Endodermal cell (in vitro differentiated cells): ENCODE results near the gene SUFU. TPM values are rescaled to one million over a fixed set of nuclear protein-coding genes. Genes with fewer than 3 reads are reported as not detected.

Experiments used
- DNase-seq: peaks from one replicate; pipeline ENCODE4 v3.0.0-alpha.2; 2017
- H3K27ac ChIP-seq: 2 replicates; pipeline ENCODE4 v1.5.1; 2013; ENCODE audit warnings: mild to moderate bottlenecking, low read depth, low read length, moderate library complexity
- H3K27me3 ChIP-seq: 2 replicates; pipeline ENCODE4 v1.6.1; 2013; ENCODE audit warnings: mild to moderate bottlenecking, low read length, moderate library complexity; ENCODE audit not compliant: insufficient read depth, control insufficient read depth, poor library complexity, severe bottlenecking
- H3K36me3 ChIP-seq: 2 replicates; pipeline ENCODE4 v1.7.0; 2013; ENCODE audit warnings: mild to moderate bottlenecking, low read length, moderate library complexity; ENCODE audit not compliant: control insufficient read depth, insufficient read depth
- H3K4me1 ChIP-seq: one replicate; pipeline ENCODE4 v1.7.0; 2013; ENCODE audit warnings: low read length; ENCODE audit not compliant: control insufficient read depth, insufficient read depth
- H3K4me3 ChIP-seq: 2 replicates; pipeline ENCODE4 v1.5.1; 2013; ENCODE audit warnings: mild to moderate bottlenecking, low read length, moderate library complexity
- H3K9ac ChIP-seq: 2 replicates; pipeline ENCODE4 v1.6.1; 2013; ENCODE audit warnings: mild to moderate bottlenecking, low read length, moderate library complexity; ENCODE audit not compliant: poor library complexity, severe bottlenecking; ENCODE audit errors: extremely low read depth
- H3K9me3 ChIP-seq: 2 replicates; pipeline ENCODE4 v1.6.1; 2013; ENCODE audit warnings: mild to moderate bottlenecking, low read length, moderate library complexity; ENCODE audit not compliant: control insufficient read depth
- H3K27ac Mint-ChIP-seq: 2 replicates; pipeline ENCODE4 v1.8.0; 2020; ENCODE audit warnings: mixed read lengths
- H3K27me3 Mint-ChIP-seq: 2 replicates; pipeline ENCODE4 v1.8.0; 2021; ENCODE audit warnings: mild to moderate bottlenecking, mixed read lengths; ENCODE audit not compliant: insufficient read depth
- H3K36me3 Mint-ChIP-seq: 2 replicates; pipeline ENCODE4 v1.8.0; 2020; ENCODE audit warnings: low read depth, mixed read lengths
- H3K4me1 Mint-ChIP-seq: 2 replicates; pipeline ENCODE4 v1.8.0; 2020; ENCODE audit warnings: mixed read lengths
- H3K4me3 Mint-ChIP-seq: 2 replicates; pipeline ENCODE4 v1.8.0; 2020; ENCODE audit warnings: mild to moderate bottlenecking, moderate library complexity, mixed read lengths
- H3K9me3 Mint-ChIP-seq: 2 replicates; pipeline ENCODE4 v1.8.0; 2020; ENCODE audit warnings: mild to moderate bottlenecking, mixed read lengths
- CTCF ChIP-seq: fragments of 200-600 bp; sonication (generic); conservative IDR thresholded peaks from 2 replicates; pipeline ENCODE4 v1.5.0; 2021; ENCODE audit warnings: antibody characterized with exemption, mild to moderate bottlenecking
- WGBS, 2 experiments: methylation state at CpG; one replicate each; pipeline versions ENCODE4 v1.1.5 to v1.1.7; 2013; ENCODE audit warnings: missing lambda C conversion rate in 2 of 2, mixed read lengths in 1 of 2; ENCODE audit not compliant: insufficient coverage in 1 of 2, insufficient read length in 1 of 2; 5-methylcytosine and 5-hydroxymethylcytosine counted together
- total RNA-seq, 2 donors: library from RNA; stranded (reverse); fragmentation: NEBNext Ultra II Directional in 1 of 2; extraction: Animal tissue kit (Norgen Biotek cat#: 25700) in 1 of 2; gene quantifications; 2 replicates in 1 of 2; 3 replicates in 1 of 2; pipeline ENCODE4 v1.2.1, GENCODE V29; 2021

Gene SUFU
- total RNA-seq, 2 donors from 2014 or later: 19.1 to 20.6 TPM

GRCh38 chr10:102605712-102606111, 101.9 kb downstream of the SUFU start:
- WGBS, 2 experiments: 87 to 95% methylated on average over 3 to 5 of the region's 5 CpGs
- Histone ChIP-seq H3K4me3 (no peak overlapping the region), H3K4me1 (peaks cover 3% of the 10 kb centered on the region), H3K36me3 (peaks cover 8% of the 10 kb centered on the region), H3K9ac (no peak overlapping the region), H3K27me3 (no peaks in the 10 kb centered on the region), H3K27ac (no peak overlapping the region), H3K9me3 (no peaks in the 10 kb centered on the region)
- TF ChIP-seq CTCF: no peak
- Mint-ChIP-seq H3K36me3 (peaks cover 30% of the 10 kb centered on the region), H3K4me3 (no peak overlapping the region), H3K27ac (no peak overlapping the region), H3K9me3 (no peaks in the 10 kb centered on the region), H3K27me3 (no peaks in the 10 kb centered on the region), H3K4me1 (peaks cover 4% of the 10 kb centered on the region)
- no peak for DNase-seq

- Mint-ChIP-seq H3K27me3 (no peaks in the 10 kb centered on the region), H3K4me3 (no peak overlapping the region), H3K9me3 (no peaks in the 10 kb centered on the region), H3K4me1 (peaks cover 20% of the 10 kb centered on the region), H3K27ac (no peak overlapping the region), H3K36me3 (peaks cover 20% of the 10 kb centered on the region)
- no peak overlapping the region for H3K27ac ChIP-seq
- no peak overlapping the region for H3K4me3 ChIP-seq
- no peak overlapping the region for H3K9ac ChIP-seq
- WGBS, 2 experiments: 80 to 100% methylated on average over 1 to 2 of the region's 2 CpGs
- H3K4me1 ChIP-seq: peaks cover 11% of the 10 kb centered on the region
- DNase-seq: peak; percentile 47
- H3K36me3 ChIP-seq: peaks cover 8% of the 10 kb centered on the region
- no peaks in the 10 kb centered on the region for H3K9me3 ChIP-seq
- no peaks in the 10 kb centered on the region for H3K27me3 ChIP-seq
- TF ChIP-seq CTCF: peak; percentile 54
Observed at GRCh38 chr10:102608487-102608886, 104.7 kb downstream of the SUFU start.

- Mint-ChIP-seq H3K27ac (no peak overlapping the region), H3K36me3 (peaks cover 12% of the 10 kb centered on the region)
- H3K27ac ChIP-seq: no peak overlapping the region
Observed at GRCh38 chr10:102610441-102610887, 106.7 kb downstream of the SUFU start.

More at GRCh38 chr10:102610441-102610887, 106.7 kb downstream of the SUFU start:
- Histone ChIP-seq H3K9ac (no peak overlapping the region), H3K36me3 (peaks cover 2% of the 10 kb centered on the region), H3K27me3 (no peaks in the 10 kb centered on the region), H3K4me3 (no peak overlapping the region), H3K4me1 (peaks cover 11% of the 10 kb centered on the region), H3K9me3 (no peaks in the 10 kb centered on the region)
- Mint-ChIP-seq H3K4me1 (peaks cover 23% of the 10 kb centered on the region), H3K4me3 (no peak overlapping the region), H3K9me3 (no peaks in the 10 kb centered on the region), H3K27me3 (no peaks in the 10 kb centered on the region)
- 94 to 98% methylated on average over 10 of the region's 10 CpGs for WGBS, 2 experiments
- no peak for DNase-seq
- TF ChIP-seq CTCF: no peak
